ENCODE data around the gene CASKIN2. TPM values are rescaled to one million over a fixed set of nuclear protein-coding genes. Genes with fewer than 3 reads are reported as not detected.

The CASKIN2 gene
- total RNA-seq, 1 experiment from 2014 or later = 41.8 TPM

DNA sequence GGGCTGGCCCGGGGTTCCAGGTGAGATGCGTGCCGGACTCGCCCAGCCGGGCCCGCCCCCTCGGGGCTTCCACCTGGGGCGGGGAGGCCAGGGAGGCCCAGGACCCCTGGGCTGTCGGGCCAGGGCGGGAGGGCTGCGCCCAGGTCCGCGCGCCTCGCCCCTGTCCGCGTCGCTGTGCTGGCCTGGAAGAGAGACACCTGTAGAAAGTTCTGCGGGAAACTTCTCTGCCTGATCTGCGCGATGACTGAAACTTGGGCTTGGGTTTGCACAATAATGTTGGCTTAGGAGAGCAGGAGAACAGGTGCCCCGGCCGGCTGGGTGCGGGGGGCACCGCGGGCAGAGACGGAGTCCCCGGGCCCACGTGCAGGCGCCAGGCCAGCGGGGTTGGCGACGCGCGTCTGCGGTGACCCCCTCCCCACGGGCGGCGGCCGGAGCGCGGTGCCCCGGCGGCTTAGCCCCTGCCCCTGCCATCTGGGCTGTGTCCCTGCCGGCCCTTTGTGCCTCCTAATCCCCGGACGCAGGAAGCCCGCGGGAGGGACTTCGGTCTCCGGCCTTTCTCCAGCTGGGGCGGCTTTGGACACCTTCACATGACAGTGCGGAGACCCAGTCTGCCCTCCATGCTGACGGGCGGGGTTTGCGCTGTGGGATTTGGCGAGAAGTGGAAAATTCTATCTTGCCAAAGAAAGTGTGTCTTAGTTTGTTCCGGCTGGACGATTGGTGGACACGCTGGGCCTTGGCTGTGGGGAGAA is 10.6 kb upstream of the CASKIN2 start:
- H3K9me3 Mint-ChIP-seq (ENCODE audit: unreplicated experiment) = no peaks in the 10 kb centered on the region
- H3K4me3 Mint-ChIP-seq (ENCODE audit: unreplicated experiment) = peak overlapping the region; percentile 92
- H3K4me1 Mint-ChIP-seq (ENCODE audit: low read depth, unreplicated experiment) = peaks cover 19% of the 10 kb centered on the region
- BruUV-seq (replicated peaks) = no TSS peak
- no peaks in the 10 kb centered on the region for H3K27me3 ChIP-seq (replicated peaks; ENCODE audit: control insufficient read depth, insufficient read depth, low read length)
- peaks cover 10% of the 10 kb centered on the region for H3K4me1 ChIP-seq
- H3K27me3 Mint-ChIP-seq (ENCODE audit: insufficient read depth, unreplicated experiment) = no peaks in the 10 kb centered on the region
- CTCF ChIA-PET = interaction anchor here (0.5 to 3.2 kb wide), 19 partner anchors 9 to 257 kb away, joined by 3 to 52 read pairs (median 4); partner anchors contain the start of genes MIF4GD, SLC25A19, SMIM5 and TMEM94
- peak in 1 of 2 experiments; percentile 68 for DNase-seq
- no peaks in the 10 kb centered on the region for H3K9me3 ChIP-seq
- peaks cover 65% of the 10 kb centered on the region for H3K36me3 Mint-ChIP-seq (ENCODE audit: insufficient read depth, unreplicated experiment)
- intact Hi-C loops (cut with micrococcal nuclease; ENCODE audit: unreplicated experiment) = loop anchor here (1.0 to 5.0 kb wide), 4 partner anchors 10 to 99 kb away; partner anchors contain the start of genes MYO15B and TSEN54
- no peaks in the 10 kb centered on the region; the same call in 1 of the 2 replicates for H3K36me3 ChIP-seq (ENCODE audit: control insufficient read depth, insufficient read depth, low read length)
- no peak for TF ChIP-seq CTCF (IDR thresholded peaks at IDR 0.05; ENCODE audit: insufficient read depth in 1 of 2, low read depth in 1 of 2, low read length in 1 of 2, severe bottlenecking in 1 of 2, unreplicated experiment in 1 of 2)
- POLR2A ChIA-PET = interaction anchor here (0.5 to 1.8 kb wide), 18 partner anchors 8 to 322 kb away, joined by 3 to 26 read pairs (median 4); partner anchors contain the start of genes GGA3, MRPS7, TMEM94 and TSEN54
- H3K4me3 ChIP-seq (ENCODE audit: low read depth, low read length) = peak overlapping the region; percentile 68
- H3K27ac Mint-ChIP-seq (ENCODE audit: unreplicated experiment) = peak overlapping the region; percentile 76

GRCh38 chr17:75524970-75525805 is 9.9 kb upstream of the CASKIN2 start, which contains the start of gene LLGL2:
Gene LLGL2, plus strand, starts transcription at chr17:75525697. Its CDS starts 17,730 bp downstream, at chr17:75543427.
- Histone ChIP-seq H3K36me3 (ENCODE audit: control insufficient read depth, insufficient read depth, low read length) (no peaks in the 10 kb centered on the region; the same call in 1 of the 2 replicates), H3K27me3 (replicated peaks; ENCODE audit: control insufficient read depth, insufficient read depth, low read length) (no peaks in the 10 kb centered on the region), H3K9me3 (no peaks in the 10 kb centered on the region), H3K4me3 (ENCODE audit: low read depth, low read length) (peak within 1 kb of the TSS; percentile 68), H3K4me1 (peaks cover 5% of the 10 kb centered on the region; the same call in 1 of the 2 replicates)
- ChIA-PET POLR2A (interaction anchor here (0.5 to 1.8 kb wide), 23 partner anchors 8 to 644 kb away, joined by 3 to 26 read pairs (median 4); partner anchors contain the start of genes GRB2, MIF4GD, TMEM94 and TSEN54), CTCF (interaction anchor here (0.5 to 3.2 kb wide), 16 partner anchors 8 to 1444 kb away, joined by 3 to 52 read pairs (median 4); partner anchors contain the start of genes MIF4GD, SLC25A19 and TSEN54)
- H3K9me3 Mint-ChIP-seq (ENCODE audit: unreplicated experiment) = no peaks in the 10 kb centered on the region
- no peaks in the 10 kb centered on the region for H3K27me3 Mint-ChIP-seq (ENCODE audit: insufficient read depth, unreplicated experiment)
- peaks cover 16% of the 10 kb centered on the region for H3K4me1 Mint-ChIP-seq (ENCODE audit: low read depth, unreplicated experiment)
- intact Hi-C loops (cut with micrococcal nuclease; ENCODE audit: unreplicated experiment) = loop anchor here (1.0 to 5.0 kb wide), 3 partner anchors 9 to 98 kb away; partner anchors contain the start of genes MYO15B and TSEN54
- H3K4me3 Mint-ChIP-seq (ENCODE audit: unreplicated experiment) = peak within 1 kb of the TSS; percentile 92
- DNase-seq = peak; percentile 95 to 98
- H3K27ac Mint-ChIP-seq (ENCODE audit: unreplicated experiment) = peak within 1 kb of the TSS; percentile 76
- BruUV-seq (replicated peaks) = no TSS peak
- H3K36me3 Mint-ChIP-seq (ENCODE audit: insufficient read depth, unreplicated experiment) = peaks cover 58% of the 10 kb centered on the region
- TF ChIP-seq CTCF (IDR thresholded peaks at IDR 0.05; ENCODE audit: insufficient read depth in 1 of 2, low read depth in 1 of 2, low read length in 1 of 2, severe bottlenecking in 1 of 2, unreplicated experiment in 1 of 2) = peak; percentile 47 to 54

Data from Caco-2 (cell line).